NT2/D1 (cell line): Measurements from ENCODE around the gene CALML5.

Experiments
- SUZ12 ChIP-seq: IDR thresholded peaks from 2 replicates; pipeline ENCODE4 v1.6.1; 2011; ENCODE audit not compliant: insufficient read length, insufficient read depth; ENCODE audit errors: extremely low read depth
- YY1 ChIP-seq: IDR thresholded peaks from 2 replicates; pipeline ENCODE4 v1.6.1; 2011; ENCODE audit not compliant: insufficient read length, insufficient read depth
- ZNF274 ChIP-seq: IDR thresholded peaks from 2 replicates; pipeline ENCODE4 v1.6.1; 2011; ENCODE audit warnings: mild to moderate bottlenecking, low read depth, low read length

DNA sequence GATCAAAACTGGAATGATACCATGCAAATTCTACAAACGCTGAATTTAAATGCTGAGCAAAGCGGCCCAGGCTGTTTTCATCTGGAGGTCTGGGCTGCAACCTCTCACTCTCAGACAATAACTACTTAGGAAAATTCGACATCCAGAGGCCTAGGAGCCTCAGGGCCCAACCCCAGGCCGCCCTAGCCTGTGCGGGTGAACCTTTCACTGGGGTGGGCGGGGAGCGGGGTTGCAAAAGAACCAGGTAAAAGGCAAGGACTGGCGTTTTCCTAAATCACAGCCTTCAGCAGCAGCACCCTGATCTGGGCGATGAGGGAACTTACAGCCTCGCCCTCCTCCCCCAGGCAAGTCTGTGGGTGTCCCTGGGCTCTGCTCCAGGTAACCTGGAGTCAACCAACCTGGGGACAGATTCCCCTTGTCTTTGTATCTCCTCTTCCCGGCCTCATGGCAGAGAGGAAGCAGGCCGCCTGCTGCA lies 33.4 kb downstream of the CALML5 start:
- TF ChIP-seq YY1, result no peak
- no peak for TF ChIP-seq ZNF274
- no peak for TF ChIP-seq SUZ12
